PC-3 (cell line): ENCODE data around the gene ZNF341.

Experiments used
- EZH2 ChIP-seq: fragments of 300-600 bp; sonication (generic); IDR thresholded peaks from one replicate; pipeline ENCODE4 v1.6.1; 2017; ENCODE audit warnings: antibody characterized with exemption, mild to moderate bottlenecking, low read length; ENCODE audit not compliant: unreplicated experiment
- TF ChIP-seq, protein P1 (sequence below): fragments of 300-600 bp; sonication (generic); conservative IDR thresholded peaks from 2 replicates; pipeline ENCODE4 v1.5.1; 2017; ENCODE audit warnings: antibody characterized with exemption, low read depth, mild to moderate bottlenecking, low read length

DNA sequence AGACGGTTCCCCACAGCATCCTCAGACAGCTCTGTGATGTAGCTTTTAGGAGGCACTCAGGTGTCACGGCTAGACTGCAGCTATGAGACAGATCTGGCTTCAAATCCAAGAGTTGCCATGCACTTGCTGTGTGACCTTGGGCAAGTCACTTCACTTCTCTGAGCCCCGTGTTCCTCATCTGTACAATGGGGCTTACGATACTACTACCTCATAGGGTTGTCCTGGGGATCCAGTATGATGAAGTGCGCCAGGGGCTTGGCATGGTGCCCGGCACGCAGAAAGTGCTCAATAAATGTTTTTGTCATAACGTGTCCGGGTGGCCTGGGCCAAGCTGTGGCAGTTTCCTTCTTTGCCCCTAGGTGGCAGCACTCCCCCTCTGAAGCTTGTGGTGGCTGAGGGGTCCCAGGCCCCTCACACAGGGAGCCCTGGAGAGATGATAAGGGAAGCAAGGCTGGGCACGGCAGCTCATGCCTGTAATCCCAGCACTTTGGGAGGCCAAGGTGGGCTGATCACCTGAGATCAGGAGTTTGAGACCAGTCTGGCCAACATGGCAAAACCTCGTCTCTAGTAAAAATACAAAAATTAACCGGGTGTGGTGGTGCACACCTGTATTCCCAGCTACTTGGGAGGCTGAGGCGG lies 60.3 kb downstream of the ZNF341 start:
- TF ChIP-seq, protein P1, sequence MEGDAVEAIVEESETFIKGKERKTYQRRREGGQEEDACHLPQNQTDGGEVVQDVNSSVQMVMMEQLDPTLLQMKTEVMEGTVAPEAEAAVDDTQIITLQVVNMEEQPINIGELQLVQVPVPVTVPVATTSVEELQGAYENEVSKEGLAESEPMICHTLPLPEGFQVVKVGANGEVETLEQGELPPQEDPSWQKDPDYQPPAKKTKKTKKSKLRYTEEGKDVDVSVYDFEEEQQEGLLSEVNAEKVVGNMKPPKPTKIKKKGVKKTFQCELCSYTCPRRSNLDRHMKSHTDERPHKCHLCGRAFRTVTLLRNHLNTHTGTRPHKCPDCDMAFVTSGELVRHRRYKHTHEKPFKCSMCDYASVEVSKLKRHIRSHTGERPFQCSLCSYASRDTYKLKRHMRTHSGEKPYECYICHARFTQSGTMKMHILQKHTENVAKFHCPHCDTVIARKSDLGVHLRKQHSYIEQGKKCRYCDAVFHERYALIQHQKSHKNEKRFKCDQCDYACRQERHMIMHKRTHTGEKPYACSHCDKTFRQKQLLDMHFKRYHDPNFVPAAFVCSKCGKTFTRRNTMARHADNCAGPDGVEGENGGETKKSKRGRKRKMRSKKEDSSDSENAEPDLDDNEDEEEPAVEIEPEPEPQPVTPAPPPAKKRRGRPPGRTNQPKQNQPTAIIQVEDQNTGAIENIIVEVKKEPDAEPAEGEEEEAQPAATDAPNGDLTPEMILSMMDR = peak; percentile 88
- no peak for TF ChIP-seq EZH2
